HepG2 (cell line): ENCODE measurements around the gene C6orf15. TPM values are rescaled to one million over a fixed set of nuclear protein-coding genes. Genes with fewer than 3 reads are reported as not detected.

Experiments
- AHDC1 ChIP-seq: sonication (generic); formaldehyde crosslinking; IDR thresholded peaks from 2 replicates; pipeline ENCODE4 v1.5.1; 2020; ENCODE audit warnings: mild to moderate bottlenecking, missing genetic modification reagents, borderline replicate concordance
- CAMTA2 ChIP-seq: sonication (generic); formaldehyde crosslinking; IDR thresholded peaks from 2 replicates; pipeline ENCODE4 v1.4.0; 2020; ENCODE audit warnings: mild to moderate bottlenecking, missing genetic modification reagents, borderline replicate concordance
- CEBPZ ChIP-seq: IDR thresholded peaks from 2 replicates; pipeline ENCODE4 v1.6.1; 2012; ENCODE audit warnings: low read length, improper control_type of control experiment
- CREB1 ChIP-seq, 2 experiments: fragments of 450-650 bp in 1 of 2; IDR thresholded peaks; 2 replicates each; pipeline ENCODE4 v1.6.1; 2016 to 2017; ENCODE audit warnings: control low read depth in 1 of 2, mild to moderate bottlenecking in 1 of 2, missing compliant biosample characterization in 1 of 2, missing genetic modification characterization in 1 of 2
- ELF1 ChIP-seq: sonication (generic); formaldehyde crosslinking; IDR thresholded peaks from 2 replicates; pipeline ENCODE4 v1.4.0; 2020; ENCODE audit warnings: missing genetic modification reagents
- ELK4 ChIP-seq: sonication (generic); formaldehyde crosslinking; IDR thresholded peaks from 2 replicates; pipeline ENCODE4 v1.9.0; 2021; ENCODE audit warnings: missing genetic modification reagents, borderline replicate concordance
- HNRNPLL ChIP-seq: fragments of 200-400 bp; formaldehyde crosslinking; IDR thresholded peaks from 2 replicates; pipeline ENCODE4 v1.6.1; 2017; ENCODE audit warnings: mild to moderate bottlenecking, low read depth, low read length; ENCODE audit not compliant: poor library complexity, severe bottlenecking
- KDM2A ChIP-seq: sonication (generic); formaldehyde crosslinking; IDR thresholded peaks from 2 replicates; pipeline ENCODE4 v1.4.0; 2020; ENCODE audit warnings: low read depth, missing genetic modification reagents, borderline replicate concordance
- PRMT3 ChIP-seq: sonication (generic); formaldehyde crosslinking; IDR thresholded peaks from 2 replicates; pipeline ENCODE4 v1.8.1; 2022; ENCODE audit warnings: low read depth, mild to moderate bottlenecking, moderate library complexity, missing genetic modification reagents, borderline replicate concordance
- SALL1 ChIP-seq: sonication (generic); formaldehyde crosslinking; IDR thresholded peaks from 2 replicates; pipeline ENCODE4 v1.8.0; 2022; ENCODE audit warnings: mild to moderate bottlenecking, missing genetic modification reagents
- TAF1 ChIP-seq: sonication (generic); formaldehyde crosslinking; IDR thresholded peaks from 2 replicates; pipeline ENCODE4 v1.4.0; 2020; ENCODE audit warnings: missing genetic modification reagents
- TERF1 ChIP-seq: sonication (generic); formaldehyde crosslinking; IDR thresholded peaks from 2 replicates; pipeline ENCODE4 v1.8.0; 2022; ENCODE audit warnings: mild to moderate bottlenecking, missing genetic modification reagents, moderate library complexity
- ZNF570 ChIP-seq: sonication (generic); formaldehyde crosslinking; IDR thresholded peaks from 2 replicates; pipeline ENCODE4 v1.4.0; 2020; ENCODE audit warnings: mild to moderate bottlenecking, missing genetic modification reagents, borderline replicate concordance
- ZNF691 ChIP-seq: sonication (generic); formaldehyde crosslinking; IDR thresholded peaks from 2 replicates; pipeline ENCODE4 v1.4.0; 2020; ENCODE audit warnings: missing genetic modification reagents, low read depth, mild to moderate bottlenecking, borderline replicate concordance
- ZSCAN20 ChIP-seq: sonication (generic); formaldehyde crosslinking; IDR thresholded peaks from 2 replicates; pipeline ENCODE4 v1.4.0; 2020; ENCODE audit warnings: missing genetic modification reagents, mild to moderate bottlenecking, borderline replicate concordance
- polyA plus RNA-seq, 8 experiments: library from polyadenylated mRNA; depleted of rRNA in 3 of 8; stranded (reverse) in 7 of 8; unstranded in 1 of 8; fragments of >200 nt; fragmentation: Illumina TruSeq in 4 of 8; extraction: Trizol in 4 of 8; gene quantifications; 2 replicates each; pipeline versions ENCODE4 v1.2.1 to v1.2.3, GENCODE V29; 2011 to 2016; ENCODE audit warnings: low read depth in 4 of 8, missing spikeins in 1 of 8, mixed read lengths in 1 of 8; ENCODE audit not compliant: insufficient read depth in 1 of 8
- total RNA-seq, 5 experiments: library from RNA; depleted of rRNA; stranded (reverse); fragments of >200 nt; fragmentation: Illumina TruSeq; extraction: Trizol; gene quantifications; 2 replicates each; pipeline ENCODE4 v1.2.3, GENCODE V29; 2016; ENCODE audit warnings: low read depth in 1 of 5

Gene C6orf15
- total and polyA plus RNA-seq, 2 of the 13 experiments (the other 11 are each of a cell fraction or from before 2014, with no cell fraction given) = not detected

GRCh38 chr6:31158140-31158862 lies 45.9 kb upstream of the C6orf15 start, which contains the start of gene TCF19 (continued):
- TF ChIP-seq AHDC1 (CRISPR knock-in tag) (no peak), SALL1 (CRISPR knock-in tag) (peak; percentile 46; the same call in 1 of the 2 replicates), PRMT3 (no peak), ZSCAN20 (CRISPR knock-in tag) (no peak), ELK4 (CRISPR knock-in tag) (no peak), CAMTA2 (CRISPR knock-in tag) (no peak), ZNF570 (CRISPR knock-in tag) (no peak), ELF1 (peak; percentile 35; the same call in 1 of the 2 replicates), CREB1 (IDR thresholded peaks at IDR 0.05) (peak; percentile 67; the same call in 1 of the 2 replicates), CREB1 (CRISPR knock-in tag; IDR thresholded peaks at IDR 0.05) (peak; percentile 86), TAF1 (CRISPR knock-in tag) (peak; percentile 47), KDM2A (CRISPR knock-in tag) (peak; percentile 75), HNRNPLL (peak; percentile 96), ZNF691 (0 out of 2 replicates have a peak, but pooled peaks have one; percentile 77), CEBPZ (peak; percentile 36; the same call in 1 of the 2 replicates), TERF1 (CRISPR knock-in tag) (no peak)
